Measurements from ENCODE around the gene CARD11. TPM values are rescaled to one million over a fixed set of nuclear protein-coding genes. Genes with fewer than 3 reads are reported as not detected.
A peak's percentile ranks its signal among the peaks of the same experiment; 100 is the strongest.

The CARD11 gene
- total and polyA plus RNA-seq, 7 experiments from 2014 or later: 13.3 to 136 (median 113) TPM

DNA sequence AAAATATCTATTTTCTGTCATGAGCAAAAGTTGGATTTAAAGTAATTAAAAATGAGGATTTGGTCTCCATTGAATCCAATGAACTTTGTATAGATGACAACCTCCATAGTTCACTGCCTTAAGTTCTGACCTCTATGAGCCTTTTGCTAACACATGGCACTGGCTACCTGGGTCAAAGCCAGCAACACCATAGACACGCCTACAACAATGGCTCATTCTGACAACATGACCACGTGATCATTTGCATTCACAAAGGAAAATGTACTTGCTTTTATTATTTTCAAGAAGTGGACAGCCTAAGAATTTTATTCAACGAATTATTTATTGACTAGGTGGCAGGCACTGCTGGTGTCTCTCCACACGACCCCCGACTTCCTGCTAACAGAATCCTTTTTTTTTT, 90.6 kb downstream of the CARD11 start:
- Mint-ChIP-seq H3K36me3 (peaks cover 5 to 70% (median 53%) of the 10 kb centered on the region in 5 donors), H3K4me1 (peaks cover 20 to 80% (median 55%) of the 10 kb centered on the region in 7 donors), H3K4me3 (peak overlapping the region in 1 of 10 donors; percentile 33), H3K27ac (peak overlapping the region in 7 of 9 donors; percentile 9 to 87 (median 59)), H3K9me3 (peaks cover 0 to 21% (median 10%) of the 10 kb centered on the region in 11 donors), H3K27me3 (no peaks in the 10 kb centered on the region)
- ATAC-seq (no peak), DNase-seq (no peak)
- ChIA-PET CTCF (interaction anchor here (0.8 to 1.0 kb wide), 2 partner anchors 30 to 202 kb away, joined by 3 read pairs; no protein-coding TSS in a partner anchor), POLR2A (interaction anchor here (0.7 kb wide), 1 partner anchor 15 kb away, joined by 3 read pairs; no protein-coding TSS in a partner anchor)
- intact Hi-C loops (cut with micrococcal nuclease): loop anchor here in 1 of 2 donors (10.0 kb wide), 1 partner anchor 202 kb away; no protein-coding TSS in a partner anchor
- H3K27ac ChIP-seq (ENCODE audit: low read depth, low read length): no peak overlapping the region
- H3K27me3 ChIP-seq (ENCODE audit: control insufficient read depth in 2 of 2, insufficient read depth in 2 of 2, low read length in 2 of 2): no peaks in the 10 kb centered on the region
- H3K9me3 ChIP-seq (ENCODE audit: control insufficient read depth in 2 of 3, low read length in 3 of 3): no peaks in the 10 kb centered on the region
- peaks cover 3 to 41% (median 10%) of the 10 kb centered on the region in 3 experiments for H3K36me3 ChIP-seq (ENCODE audit: control insufficient read depth in 2 of 3, insufficient read depth in 3 of 3, low read length in 3 of 3)
- peaks cover 29% of the 10 kb centered on the region in 2 donors for H3K4me1 ChIP-seq (ENCODE audit: control insufficient read depth in 2 of 2, insufficient read depth in 2 of 2, low read length in 2 of 2)
- H3K4me3 ChIP-seq (ENCODE audit: low read length): no peak overlapping the region

DNA sequence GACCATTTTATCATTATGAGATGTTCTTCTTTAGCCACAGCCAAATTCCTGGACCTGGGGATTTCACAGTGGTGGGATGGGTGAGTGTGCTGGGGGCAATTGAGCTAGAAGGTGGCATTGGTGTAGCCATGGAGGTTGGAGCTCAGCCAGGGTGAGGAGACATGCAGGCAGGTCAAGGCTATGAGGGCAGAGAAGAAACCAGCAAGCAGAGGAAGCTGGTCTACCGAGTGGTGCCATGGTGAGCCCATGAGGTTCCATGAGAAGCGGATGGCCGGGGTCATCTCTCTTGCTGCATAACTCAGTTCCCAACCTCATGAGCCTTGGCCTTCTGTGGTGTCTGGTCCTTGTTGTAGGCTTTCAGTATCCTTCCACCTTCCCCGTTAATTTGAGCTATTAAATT, 91.4 kb downstream of the CARD11 start:
- Histone ChIP-seq H3K4me1 (ENCODE audit: control insufficient read depth in 2 of 2, insufficient read depth in 2 of 2, low read length in 2 of 2) (peaks cover 29% of the 10 kb centered on the region in 2 donors), H3K4me3 (ENCODE audit: low read length) (no peak overlapping the region), H3K9me3 (ENCODE audit: control insufficient read depth in 2 of 3, low read length in 3 of 3) (no peaks in the 10 kb centered on the region), H3K36me3 (ENCODE audit: control insufficient read depth in 2 of 3, insufficient read depth in 3 of 3, low read length in 3 of 3) (peaks cover 0 to 36% (median 10%) of the 10 kb centered on the region in 3 experiments), H3K27me3 (ENCODE audit: control insufficient read depth in 2 of 2, insufficient read depth in 2 of 2, low read length in 2 of 2) (no peaks in the 10 kb centered on the region), H3K27ac (ENCODE audit: low read depth, low read length) (no peak overlapping the region)
- intact Hi-C loops (cut with micrococcal nuclease): loop anchor here in 1 of 2 donors (10.0 kb wide), 1 partner anchor 202 kb away; no protein-coding TSS in a partner anchor
- H3K9me3 Mint-ChIP-seq: peaks cover 0 to 21% (median 10%) of the 10 kb centered on the region in 11 donors
- peaks cover 20 to 75% (median 51%) of the 10 kb centered on the region in 7 donors for H3K4me1 Mint-ChIP-seq
- H3K4me3 Mint-ChIP-seq: peak overlapping the region in 2 of 10 donors; percentile 1 to 5
- POLR2A ChIA-PET: no interaction called here
- CTCF ChIA-PET: interaction anchor here (0.5 to 1.0 kb wide), 3 partner anchors 67 to 208 kb away, joined by 3 to 5 read pairs (median 3); no protein-coding TSS in a partner anchor
- peak overlapping the region in 7 of 9 donors; percentile 25 to 84 (median 68) for H3K27ac Mint-ChIP-seq
- H3K36me3 Mint-ChIP-seq: peaks cover 6 to 71% (median 54%) of the 10 kb centered on the region in 5 donors
- ATAC-seq (no peak), DNase-seq (no peak)
- H3K27me3 Mint-ChIP-seq: no peaks in the 10 kb centered on the region

DNA sequence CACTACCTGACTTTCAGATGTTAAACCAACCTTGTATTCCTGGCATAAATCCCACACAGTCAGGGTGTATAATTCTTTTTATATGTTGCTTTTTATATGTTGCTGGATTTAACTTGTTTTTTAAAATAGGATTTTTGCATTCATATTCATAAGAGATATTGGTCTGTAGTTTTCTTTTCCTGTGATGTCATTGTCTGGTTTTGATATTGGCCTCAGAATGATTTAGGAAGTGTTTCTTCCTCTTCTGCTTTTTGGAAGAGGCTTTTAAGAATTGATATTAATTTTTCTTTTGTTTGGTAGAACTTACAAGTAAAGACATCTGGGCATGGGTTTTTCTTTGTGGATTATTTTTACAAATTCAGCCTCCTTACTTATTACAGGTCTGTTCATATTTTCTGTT, 93.1 kb downstream of the CARD11 start:
- no peak overlapping the region for H3K4me3 ChIP-seq (ENCODE audit: low read length)

DNA sequence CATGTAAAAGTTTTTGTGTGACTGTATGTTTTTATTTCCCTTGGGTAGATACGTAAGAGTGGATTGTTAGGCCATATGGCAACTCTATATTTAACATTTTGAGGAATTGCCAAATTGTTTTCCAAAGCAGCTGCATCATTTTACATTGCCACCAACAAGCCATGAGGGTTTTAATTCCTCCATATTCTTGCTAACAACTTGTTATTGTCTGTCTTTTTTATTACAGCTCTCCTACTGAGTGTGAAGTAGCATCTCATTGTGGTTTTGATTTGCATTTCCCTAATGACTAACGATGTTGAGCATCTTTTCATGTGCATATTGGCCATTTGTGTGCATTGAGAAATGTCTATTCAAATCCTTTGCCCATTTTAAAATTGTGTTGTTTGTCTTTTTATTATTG, 94.9 kb downstream of the CARD11 start:
- DNase-seq (no peak), ATAC-seq (no peak)
- H3K27me3 Mint-ChIP-seq: no peaks in the 10 kb centered on the region
- Histone ChIP-seq H3K36me3 (ENCODE audit: control insufficient read depth in 2 of 3, insufficient read depth in 3 of 3, low read length in 3 of 3) (peaks cover 4 to 49% (median 20%) of the 10 kb centered on the region in 3 experiments), H3K27me3 (ENCODE audit: control insufficient read depth in 2 of 2, insufficient read depth in 2 of 2, low read length in 2 of 2) (no peaks in the 10 kb centered on the region), H3K9me3 (ENCODE audit: control insufficient read depth in 2 of 3, low read length in 3 of 3) (no peaks in the 10 kb centered on the region), H3K4me3 (ENCODE audit: low read length) (no peak overlapping the region), H3K27ac (ENCODE audit: low read depth, low read length) (no peak overlapping the region), H3K4me1 (ENCODE audit: control insufficient read depth in 2 of 2, insufficient read depth in 2 of 2, low read length in 2 of 2) (peaks cover 9 to 14% of the 10 kb centered on the region in 2 donors)
- H3K4me3 Mint-ChIP-seq: no peak overlapping the region
- POLR2A ChIA-PET: no interaction called here
- H3K27ac Mint-ChIP-seq: peak overlapping the region in 6 of 9 donors; percentile 39 to 89 (median 66)
- H3K9me3 Mint-ChIP-seq: peaks cover 0 to 21% (median 10%) of the 10 kb centered on the region in 11 donors
- CTCF ChIA-PET: interaction anchor here (1.1 kb wide), 1 partner anchor 59 kb away, joined by 3 read pairs; no protein-coding TSS in a partner anchor
- peaks cover 14 to 47% (median 35%) of the 10 kb centered on the region in 7 donors for H3K4me1 Mint-ChIP-seq
- intact Hi-C loops (cut with micrococcal nuclease): no loop called here
- H3K36me3 Mint-ChIP-seq: peaks cover 17 to 84% (median 77%) of the 10 kb centered on the region in 5 donors

More for the DNA sequence above, 93.1 kb downstream of the CARD11 start:
- ChIA-PET POLR2A (interaction anchor here (1.1 kb wide), 1 partner anchor 32 kb away, joined by 3 read pairs; no protein-coding TSS in a partner anchor), CTCF (no interaction called here)
- peak overlapping the region in 1 of 10 donors; percentile 7 for H3K4me3 Mint-ChIP-seq
- ATAC-seq (no peak), DNase-seq (no peak)
- peaks cover 0 to 21% (median 10%) of the 10 kb centered on the region in 11 donors for H3K9me3 Mint-ChIP-seq
- intact Hi-C loops (cut with micrococcal nuclease): loop anchor here in 1 of 2 donors (10.0 kb wide), 1 partner anchor 204 kb away; no protein-coding TSS in a partner anchor
- Histone ChIP-seq H3K27me3 (ENCODE audit: control insufficient read depth in 2 of 2, insufficient read depth in 2 of 2, low read length in 2 of 2) (no peaks in the 10 kb centered on the region), H3K4me1 (ENCODE audit: control insufficient read depth in 2 of 2, insufficient read depth in 2 of 2, low read length in 2 of 2) (peaks cover 24 to 29% of the 10 kb centered on the region in 2 donors), H3K9me3 (ENCODE audit: control insufficient read depth in 2 of 3, low read length in 3 of 3) (no peaks in the 10 kb centered on the region), H3K36me3 (ENCODE audit: control insufficient read depth in 2 of 3, insufficient read depth in 3 of 3, low read length in 3 of 3) (peaks cover 0 to 40% (median 10%) of the 10 kb centered on the region in 3 experiments), H3K27ac (ENCODE audit: low read depth, low read length) (no peak overlapping the region)
- no peaks in the 10 kb centered on the region for H3K27me3 Mint-ChIP-seq
- H3K36me3 Mint-ChIP-seq: peaks cover 6 to 75% (median 70%) of the 10 kb centered on the region in 5 donors
- peak overlapping the region in 8 of 9 donors; percentile 12 to 77 (median 66) for H3K27ac Mint-ChIP-seq
- peaks cover 20 to 65% (median 46%) of the 10 kb centered on the region in 7 donors for H3K4me1 Mint-ChIP-seq

DNA sequence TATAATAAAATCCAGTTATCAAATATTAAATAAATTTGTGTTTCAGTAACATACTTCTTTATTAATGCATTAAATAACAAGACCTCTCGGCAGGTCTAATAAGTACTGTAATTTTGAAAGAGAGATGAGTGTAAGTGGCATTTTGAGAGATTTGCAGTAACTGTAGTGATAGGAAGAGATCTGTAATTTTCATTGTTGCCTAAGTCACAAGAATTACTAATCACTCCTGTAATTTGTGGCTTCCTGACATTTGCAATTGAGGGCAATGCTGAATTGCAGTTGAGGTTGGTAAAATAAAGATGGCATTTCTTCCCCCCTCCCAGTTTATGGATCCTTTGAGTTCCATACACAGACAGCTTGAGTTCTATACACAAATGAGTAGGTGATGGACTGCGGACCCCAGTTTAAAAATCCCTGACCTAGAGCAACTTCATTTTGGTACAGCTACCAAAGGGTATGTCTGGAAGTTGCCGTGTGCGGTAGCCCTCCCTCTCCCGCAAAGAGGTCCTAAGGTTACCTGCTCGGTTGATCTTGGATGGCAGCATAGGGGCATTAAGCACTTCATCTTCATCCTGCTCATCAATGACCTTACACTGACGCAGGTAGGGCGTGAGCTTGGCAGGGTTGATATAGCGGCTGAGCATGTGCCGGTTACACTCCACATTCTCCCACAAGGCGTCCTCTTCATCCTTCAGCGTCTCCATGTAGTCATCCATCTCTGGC, 96.4 kb downstream of the CARD11 start:
- Histone ChIP-seq H3K27ac (ENCODE audit: low read depth, low read length) (no peak overlapping the region), H3K9me3 (ENCODE audit: control insufficient read depth in 2 of 3, low read length in 3 of 3) (no peaks in the 10 kb centered on the region), H3K27me3 (ENCODE audit: control insufficient read depth in 2 of 2, insufficient read depth in 2 of 2, low read length in 2 of 2) (no peaks in the 10 kb centered on the region), H3K4me1 (ENCODE audit: control insufficient read depth in 2 of 2, insufficient read depth in 2 of 2, low read length in 2 of 2) (peaks cover 0 to 6% of the 10 kb centered on the region in 2 donors), H3K4me3 (ENCODE audit: low read length) (no peak overlapping the region), H3K36me3 (ENCODE audit: control insufficient read depth in 2 of 3, insufficient read depth in 3 of 3, low read length in 3 of 3) (peaks cover 4 to 57% (median 10%) of the 10 kb centered on the region in 3 experiments)
- peaks cover 18 to 44% (median 29%) of the 10 kb centered on the region in 7 donors for H3K4me1 Mint-ChIP-seq
- peaks cover 21 to 81% (median 76%) of the 10 kb centered on the region in 5 donors for H3K36me3 Mint-ChIP-seq
- no peak for ATAC-seq
- peak overlapping the region in 6 of 9 donors; percentile 31 to 66 (median 55) for H3K27ac Mint-ChIP-seq
- POLR2A ChIA-PET: interaction anchor here (1.0 kb wide), 1 partner anchor 97 kb away, joined by 3 read pairs; no protein-coding TSS in a partner anchor
- peak in 1 of 9 donors; percentile 19 for DNase-seq
- H3K27me3 Mint-ChIP-seq: no peaks in the 10 kb centered on the region
- no peak overlapping the region for H3K4me3 Mint-ChIP-seq
- intact Hi-C loops (cut with micrococcal nuclease): no loop called here
- peaks cover 0 to 22% (median 10%) of the 10 kb centered on the region in 11 donors for H3K9me3 Mint-ChIP-seq
- CTCF ChIA-PET: no interaction called here

DNA sequence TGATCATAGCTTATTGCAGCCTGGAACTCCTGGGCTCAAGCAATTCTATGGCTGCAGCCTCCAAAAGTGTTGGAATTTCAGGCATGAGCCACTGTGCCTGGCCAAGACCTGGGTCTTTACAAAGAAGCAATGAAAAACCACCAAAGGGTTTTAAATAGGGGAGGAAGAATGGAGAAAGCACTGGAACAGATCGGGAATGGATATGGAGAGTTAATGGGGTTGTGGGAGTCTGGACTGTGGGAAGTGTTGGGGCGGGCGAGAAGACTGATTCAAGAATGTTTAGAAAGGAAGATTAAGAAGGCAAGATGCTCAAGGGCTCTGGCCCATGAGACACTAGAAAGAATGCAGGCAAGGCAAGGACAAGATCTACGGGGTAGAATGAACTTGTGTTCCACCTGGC, 98.5 kb downstream of the CARD11 start:
- Histone ChIP-seq H3K27me3 (ENCODE audit: control insufficient read depth in 2 of 2, insufficient read depth in 2 of 2, low read length in 2 of 2) (no peaks in the 10 kb centered on the region), H3K36me3 (ENCODE audit: control insufficient read depth in 2 of 3, insufficient read depth in 3 of 3, low read length in 3 of 3) (peaks cover 8 to 73% (median 13%) of the 10 kb centered on the region in 3 experiments), H3K4me3 (ENCODE audit: low read length) (no peak overlapping the region), H3K9me3 (ENCODE audit: control insufficient read depth in 2 of 3, low read length in 3 of 3) (no peaks in the 10 kb centered on the region), H3K27ac (ENCODE audit: low read depth, low read length) (no peak overlapping the region), H3K4me1 (ENCODE audit: control insufficient read depth in 2 of 2, insufficient read depth in 2 of 2, low read length in 2 of 2) (no peaks in the 10 kb centered on the region)
- H3K4me1 Mint-ChIP-seq: peaks cover 6 to 34% (median 21%) of the 10 kb centered on the region in 7 donors
- no peaks in the 10 kb centered on the region for H3K27me3 Mint-ChIP-seq
- ChIA-PET CTCF (no interaction called here), POLR2A (no interaction called here)
- intact Hi-C loops (cut with micrococcal nuclease): no loop called here
- DNase-seq (no peak), ATAC-seq (no peak)
- H3K36me3 Mint-ChIP-seq: peaks cover 21 to 81% (median 66%) of the 10 kb centered on the region in 5 donors
- peaks cover 0 to 9% (median 2%) of the 10 kb centered on the region in 11 donors for H3K9me3 Mint-ChIP-seq
- H3K27ac Mint-ChIP-seq: peak overlapping the region in 5 of 9 donors; percentile 2 to 77 (median 52)
- no peak overlapping the region for H3K4me3 Mint-ChIP-seq
